Effector CD4-positive, alpha-beta T cell (primary cell): Measurements from ENCODE around the gene WIZ.
A peak's percentile ranks its signal among the peaks of the same experiment; 100 is the strongest.
"Not testable (repeated sequence)": the region's sequence is repeated elsewhere in the genome, so short reads cannot be mapped to it uniquely, and the experiment has no call there.

Experiments
- DNase-seq: peaks from one replicate; pipeline ENCODE4 v3.0.0-alpha.2; 2020
- total RNA-seq: gene quantifications from one replicate; lab custom pipeline; 2026; lab: John Stamatoyannopoulos, UW

Gene WIZ, protein sequence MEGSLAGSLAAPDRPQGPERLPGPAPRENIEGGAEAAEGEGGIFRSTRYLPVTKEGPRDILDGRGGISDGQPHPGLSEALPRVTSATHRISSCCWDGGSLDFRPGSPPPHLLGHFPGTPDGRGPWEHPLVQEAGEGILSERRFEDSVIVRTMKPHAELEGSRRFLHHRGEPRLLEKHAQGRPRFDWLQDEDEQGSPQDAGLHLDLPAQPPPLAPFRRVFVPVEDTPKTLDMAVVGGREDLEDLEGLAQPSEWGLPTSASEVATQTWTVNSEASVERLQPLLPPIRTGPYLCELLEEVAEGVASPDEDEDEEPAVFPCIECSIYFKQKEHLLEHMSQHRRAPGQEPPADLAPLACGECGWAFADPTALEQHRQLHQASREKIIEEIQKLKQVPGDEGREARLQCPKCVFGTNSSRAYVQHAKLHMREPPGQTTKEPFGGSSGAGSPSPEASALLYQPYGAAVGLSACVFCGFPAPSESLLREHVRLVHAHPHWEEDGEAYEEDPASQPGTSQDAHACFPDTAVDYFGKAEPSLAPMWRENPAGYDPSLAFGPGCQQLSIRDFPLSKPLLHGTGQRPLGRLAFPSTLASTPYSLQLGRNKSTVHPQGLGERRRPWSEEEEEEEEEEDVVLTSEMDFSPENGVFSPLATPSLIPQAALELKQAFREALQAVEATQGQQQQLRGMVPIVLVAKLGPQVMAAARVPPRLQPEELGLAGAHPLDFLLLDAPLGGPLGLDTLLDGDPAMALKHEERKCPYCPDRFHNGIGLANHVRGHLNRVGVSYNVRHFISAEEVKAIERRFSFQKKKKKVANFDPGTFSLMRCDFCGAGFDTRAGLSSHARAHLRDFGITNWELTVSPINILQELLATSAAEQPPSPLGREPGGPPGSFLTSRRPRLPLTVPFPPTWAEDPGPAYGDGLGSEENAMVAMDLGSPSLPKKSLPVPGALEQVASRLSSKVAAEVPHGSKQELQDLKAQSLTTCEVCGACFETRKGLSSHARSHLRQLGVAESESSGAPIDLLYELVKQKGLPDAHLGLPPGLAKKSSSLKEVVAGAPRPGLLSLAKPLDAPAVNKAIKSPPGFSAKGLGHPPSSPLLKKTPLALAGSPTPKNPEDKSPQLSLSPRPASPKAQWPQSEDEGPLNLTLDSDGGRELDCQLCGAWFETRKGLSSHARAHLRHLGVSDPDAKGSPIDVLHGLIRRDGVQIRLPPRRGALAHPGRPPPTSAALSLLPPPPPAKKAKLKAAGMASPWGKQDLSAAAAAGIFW (N-terminal part only)
- 40.1 reads per million, percentile 63 among the genes with 10 or more reads in this experiment for total RNA-seq

DNA sequence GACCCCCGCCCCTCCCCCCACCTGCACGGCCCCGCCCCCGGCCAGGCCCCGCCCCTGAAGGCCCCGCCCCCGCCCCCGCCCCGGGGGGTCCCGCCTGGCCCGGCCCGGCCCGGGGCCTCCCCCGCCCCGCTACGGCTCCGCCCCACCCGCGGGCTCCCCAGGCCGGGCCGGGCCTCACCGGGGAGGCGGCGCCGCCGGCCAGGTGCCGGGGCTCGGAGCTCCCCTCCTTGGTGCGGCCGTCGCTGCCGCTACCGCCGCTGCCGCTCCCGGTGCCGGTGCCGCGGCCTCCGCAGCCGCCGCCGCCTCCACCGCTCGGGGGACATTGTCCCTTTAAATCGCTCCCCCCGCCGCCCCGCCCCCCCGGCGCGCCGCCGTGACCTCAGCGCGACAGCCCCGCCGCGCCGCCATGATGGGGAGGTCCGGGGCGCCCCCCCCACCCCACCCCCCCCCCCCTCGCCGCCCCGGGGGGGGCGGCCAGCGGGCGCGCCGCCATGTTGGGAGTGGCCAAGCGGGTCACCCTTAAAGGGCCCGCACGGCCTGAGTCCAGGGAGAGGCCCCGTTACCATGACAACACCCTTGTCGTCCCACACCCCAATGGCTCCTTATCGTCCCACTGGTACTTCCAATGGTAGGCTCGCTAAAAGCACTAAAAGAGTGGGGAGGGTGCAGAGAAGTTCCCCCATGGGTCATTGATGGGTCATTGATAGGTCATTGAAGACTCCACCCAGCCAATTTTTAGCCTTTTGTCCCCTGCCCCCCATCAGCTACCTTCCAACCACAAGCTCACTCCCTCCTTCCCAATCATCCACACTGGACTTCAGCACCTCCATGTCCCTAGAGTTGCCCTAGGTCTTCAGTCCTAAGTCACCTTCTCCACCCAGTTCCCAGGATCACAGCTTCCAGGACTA is at the start of gene WIZ:
WIZ (minus strand) TSS at position 337 of the 908 bp plus-strand sequence. CDS start 1,649 bp downstream, outside the sequence.
- peak; percentile 78 for DNase-seq

DNA sequence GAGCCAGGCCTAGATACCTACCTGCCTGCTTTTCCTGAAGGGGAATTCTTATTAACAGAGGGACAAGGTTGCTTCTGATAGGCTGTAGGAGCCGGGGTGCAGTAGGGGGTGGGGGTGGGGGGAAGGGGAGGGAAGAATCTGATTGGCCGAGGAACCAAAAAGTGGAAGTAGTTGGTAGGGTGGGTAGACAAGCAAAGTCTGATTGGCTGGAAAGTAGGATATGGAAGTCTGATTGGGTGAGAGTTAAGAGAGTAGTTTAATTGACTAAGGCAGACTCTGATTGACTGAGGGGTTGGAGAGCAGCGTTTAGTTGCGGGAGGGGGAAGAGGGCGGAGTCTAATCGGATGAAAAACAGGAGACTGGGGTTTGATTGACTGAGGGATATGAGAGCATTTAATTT is 49.2 kb upstream of the WIZ start:
- DNase-seq, result no peak

DNA sequence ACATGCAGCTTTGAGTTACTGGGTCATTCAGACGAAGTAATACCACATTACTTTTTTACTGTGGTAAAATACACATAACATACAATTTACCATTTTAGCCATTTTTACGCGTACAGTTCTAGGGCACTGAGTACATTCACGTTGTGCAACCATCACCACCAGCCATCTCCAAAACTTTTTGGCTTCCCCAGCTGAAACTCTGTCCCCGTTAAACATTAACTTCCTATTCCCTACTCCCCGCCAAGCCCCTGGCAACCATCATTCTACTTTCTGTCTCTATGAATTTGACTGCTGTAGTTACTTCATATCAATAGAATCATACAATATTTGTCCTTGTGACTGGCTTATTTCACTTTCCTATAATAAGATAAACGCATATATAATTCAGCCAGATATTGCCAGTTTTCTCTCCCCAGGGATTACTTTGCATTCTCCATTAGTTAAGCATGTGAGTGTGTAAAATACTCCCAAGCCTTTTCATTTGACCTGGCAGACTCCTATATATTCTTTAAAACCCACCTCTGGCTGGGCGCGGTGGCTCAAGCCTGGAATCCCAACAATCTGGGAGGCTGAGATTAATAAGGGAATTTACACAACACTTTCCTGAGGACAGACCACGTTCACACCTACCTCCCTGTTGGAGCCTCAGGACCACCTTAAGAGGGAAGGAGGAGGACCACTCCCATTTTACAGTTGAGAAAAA is 48.6 kb upstream of the WIZ start:
- DNase-seq, result no peak

DNA sequence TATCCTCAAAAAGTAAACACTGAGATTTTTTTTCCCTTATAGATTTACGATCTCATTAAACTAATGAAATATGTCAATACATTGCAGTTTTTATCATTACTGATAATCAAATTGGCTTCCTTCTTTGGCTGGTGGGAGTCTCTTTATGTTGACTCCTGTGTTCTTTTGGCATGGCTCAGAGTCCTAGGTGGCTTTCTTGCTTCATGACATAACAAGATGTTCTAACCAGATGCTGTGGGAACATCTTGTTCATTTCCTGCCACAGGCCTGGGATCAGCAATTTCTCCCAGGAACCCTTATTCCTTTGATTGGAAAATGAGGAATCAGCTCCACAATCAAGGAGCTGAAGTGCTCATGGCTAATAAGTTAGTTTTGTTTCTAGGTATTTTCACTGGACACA is 45.4 kb upstream of the WIZ start:
- DNase-seq, result no peak

DNA sequence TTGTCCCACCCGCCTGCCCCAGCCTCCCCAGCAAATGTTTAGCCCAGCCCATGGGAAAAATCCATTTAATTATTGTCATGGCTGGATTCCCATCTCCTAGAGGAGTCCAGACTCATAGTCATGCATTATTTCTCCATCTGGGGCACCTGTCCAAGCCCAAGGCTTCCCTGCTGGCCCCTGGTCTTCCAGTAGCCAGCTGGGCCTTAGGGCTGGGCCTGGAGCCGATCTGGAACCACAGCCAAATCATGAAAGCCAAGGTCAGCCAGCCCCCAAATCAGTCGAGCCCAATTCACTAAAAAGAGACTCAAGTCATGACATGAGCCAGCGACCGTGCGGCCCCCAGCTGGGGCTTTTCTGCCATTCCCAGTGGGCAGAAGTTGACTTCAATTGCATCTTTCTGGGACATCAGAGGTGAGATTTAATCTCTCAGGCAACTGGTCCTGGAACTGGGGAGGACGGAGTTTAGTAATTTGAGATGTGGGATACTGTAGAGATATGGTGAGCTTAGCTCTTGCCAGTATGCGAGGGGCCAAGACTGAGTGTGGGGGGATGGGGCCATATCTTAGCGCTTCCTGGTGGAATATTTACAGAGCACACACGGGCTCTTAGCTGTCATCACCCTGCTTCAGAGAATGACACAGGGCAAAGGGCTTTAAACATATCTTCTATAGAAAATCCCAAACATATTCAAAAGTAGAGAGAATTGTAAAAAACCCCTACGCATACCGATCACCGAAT is 38.9 kb upstream of the WIZ start:
- DNase-seq, result no peak

DNA sequence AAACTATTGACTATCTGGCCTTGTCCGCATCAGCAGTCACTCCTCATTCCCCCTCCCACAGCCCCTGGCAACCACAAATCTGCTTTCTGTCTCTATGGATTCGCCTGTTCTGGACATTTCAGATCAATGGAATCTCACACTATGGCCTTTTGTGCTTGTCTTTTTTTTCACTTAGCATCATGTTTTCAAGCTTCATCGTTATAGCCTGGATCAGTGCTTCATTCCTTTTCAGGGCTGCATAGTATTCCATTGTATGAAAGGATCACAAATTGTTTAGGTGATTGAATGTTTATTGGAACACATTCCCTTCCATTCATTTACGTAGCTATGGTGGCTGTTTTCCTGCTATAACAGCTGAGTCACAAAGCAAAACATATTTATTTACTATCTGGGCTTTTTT is 37.3 kb upstream of the WIZ start:
- DNase-seq, result no peak

DNA sequence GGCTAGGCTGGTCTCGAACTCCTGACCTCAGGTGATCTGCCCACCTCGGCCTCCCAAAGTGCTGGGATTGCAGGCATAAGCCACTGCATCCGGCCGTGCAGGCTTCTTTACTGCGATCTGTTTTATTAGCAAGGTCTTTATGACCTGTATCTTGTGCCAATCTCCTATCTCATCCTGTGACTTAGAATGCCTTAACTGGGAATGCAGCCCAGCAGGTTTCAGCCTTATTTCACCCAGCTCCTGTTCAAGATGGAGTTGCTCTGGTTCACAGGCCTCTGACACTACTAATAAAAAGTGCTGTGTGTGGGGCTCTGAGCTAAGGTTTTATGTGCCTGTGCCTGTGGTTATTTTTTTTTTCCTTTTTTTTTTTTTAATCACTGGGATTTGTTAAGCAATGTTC is 36.0 kb upstream of the WIZ start:
- not testable (repeated sequence) for DNase-seq

DNA sequence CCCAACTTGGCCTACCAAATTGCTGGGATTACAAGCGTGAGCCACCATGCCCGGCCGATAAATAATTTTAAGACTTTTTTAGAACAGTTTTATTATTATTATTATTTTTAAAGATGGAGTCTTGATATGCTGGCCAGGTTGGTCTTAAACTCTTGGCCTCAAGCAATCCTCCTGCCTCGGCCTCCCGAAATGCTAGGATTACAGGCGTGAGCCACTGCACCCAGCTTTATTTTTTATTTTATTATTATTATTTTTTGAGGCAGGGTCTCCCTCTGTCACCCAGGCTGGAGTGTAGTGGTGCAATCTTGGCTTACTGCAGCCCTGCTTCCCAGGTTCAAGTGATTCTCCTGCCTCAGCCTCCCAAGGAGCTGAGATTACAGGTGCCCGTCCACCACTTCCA is 31.2 kb upstream of the WIZ start:
- DNase-seq, result not testable (repeated sequence)

DNA sequence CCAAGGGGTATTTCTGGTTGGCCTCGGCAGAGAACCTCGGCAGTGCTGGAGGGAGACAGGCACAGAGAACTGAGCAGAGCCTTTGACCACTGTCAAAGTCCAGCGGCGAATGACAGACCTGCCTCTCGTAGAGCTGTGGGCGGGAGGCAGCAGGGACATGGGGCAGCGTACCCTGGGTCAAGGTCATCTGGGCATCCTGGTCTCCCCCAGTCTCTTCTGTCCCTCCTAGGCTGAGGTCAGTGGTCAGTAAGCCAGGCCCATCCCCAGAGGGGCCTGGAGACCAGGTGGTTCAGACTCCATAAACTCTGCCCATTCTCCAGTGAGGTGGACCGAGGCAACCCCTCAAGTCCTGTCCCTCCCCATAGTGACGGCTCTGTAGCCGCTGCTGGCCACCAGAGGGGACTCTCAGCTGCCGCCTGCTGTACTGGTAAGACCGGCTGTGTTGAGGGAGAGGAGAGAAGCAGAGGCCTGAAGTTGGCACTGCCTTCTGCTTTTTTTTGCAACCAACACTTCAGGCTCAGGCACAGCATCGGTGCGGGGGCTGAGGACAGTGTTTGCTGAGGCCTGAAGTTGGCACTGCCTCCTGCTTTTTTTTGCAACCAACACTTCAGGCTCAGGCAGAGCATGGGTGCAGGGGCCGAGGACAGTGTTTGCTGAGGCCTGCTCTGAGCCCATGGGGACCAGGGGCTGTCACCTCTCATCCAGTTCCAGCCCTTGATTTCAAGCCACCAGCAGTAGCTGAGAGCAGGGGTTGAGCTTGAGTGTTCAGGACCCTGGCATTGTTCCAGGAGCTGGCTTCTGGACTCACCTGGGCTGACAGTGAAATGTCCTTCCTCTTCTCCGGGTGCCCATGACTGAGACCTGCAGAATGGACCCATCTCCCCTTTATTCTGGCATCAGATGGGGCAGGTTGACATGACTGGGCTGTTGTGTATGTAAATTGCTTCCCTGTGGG is 29.9 kb upstream of the WIZ start, which contains the start of gene PGLYRP2:
PGLYRP2 (minus strand) TSS at position 111 of the 955 bp plus-strand sequence. CDS start 130 bp downstream, outside the sequence.
- DNase-seq, result no peak

DNA sequence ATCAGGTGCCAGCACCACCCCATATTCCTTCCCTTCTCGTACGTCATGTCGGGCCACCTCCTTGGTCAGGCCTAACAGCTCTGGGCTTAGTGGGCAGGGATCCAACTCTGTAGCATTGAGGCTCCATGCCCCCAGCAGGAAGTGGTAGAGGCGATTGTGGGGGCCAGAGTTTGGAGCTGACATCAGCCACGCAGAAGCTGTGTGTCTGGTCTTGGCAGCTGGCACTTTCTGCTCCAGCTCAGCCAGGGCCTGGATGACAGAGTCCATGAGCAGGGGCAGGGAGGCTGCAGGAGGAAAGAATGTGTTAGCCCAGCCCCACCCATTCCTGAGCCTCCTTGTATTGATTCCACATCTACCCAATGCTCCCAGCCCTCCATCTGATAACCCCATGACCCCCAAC is 26.6 kb upstream of the WIZ start:
- no peak for DNase-seq

DNA sequence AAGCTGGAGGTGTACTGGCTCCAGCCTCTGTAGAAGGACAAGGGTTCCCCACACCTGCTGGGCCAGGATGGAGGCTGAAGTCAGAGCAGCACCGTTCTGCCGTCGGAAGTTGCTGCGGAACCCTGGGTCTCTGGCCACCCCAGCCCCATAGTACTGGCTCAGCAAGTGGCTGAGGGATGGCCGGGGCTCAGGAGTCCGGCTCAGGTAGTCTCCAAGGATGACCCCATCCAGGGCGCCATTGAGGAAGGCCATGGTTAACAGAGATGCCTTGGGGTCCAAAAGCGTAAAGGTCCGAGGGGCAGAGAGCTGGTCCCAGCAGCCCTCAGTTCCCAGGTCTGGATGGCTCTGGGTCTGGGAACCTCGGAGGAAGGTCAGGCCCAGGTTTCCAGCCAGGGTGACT is 25.9 kb upstream of the WIZ start:
- DNase-seq, result no peak

DNA sequence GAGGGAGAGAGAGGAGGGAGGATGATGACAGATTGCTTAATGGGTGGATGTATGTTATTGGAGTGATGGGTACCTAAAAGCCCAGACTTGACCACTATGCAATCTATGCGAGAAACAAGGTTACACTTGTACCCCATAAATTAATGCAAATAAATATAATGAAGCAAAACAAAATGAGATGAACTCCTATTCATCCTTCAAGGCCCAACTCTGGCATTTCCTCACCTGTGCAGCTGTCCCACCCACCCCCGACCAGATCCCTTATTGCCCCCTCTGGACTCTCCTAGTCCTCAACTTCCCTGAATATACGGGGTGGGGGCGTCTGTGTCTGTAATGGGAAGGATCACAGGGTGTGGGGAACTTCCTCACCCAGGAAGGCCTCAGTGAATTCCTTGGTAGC is 25.4 kb upstream of the WIZ start:
- DNase-seq, result no peak

DNA sequence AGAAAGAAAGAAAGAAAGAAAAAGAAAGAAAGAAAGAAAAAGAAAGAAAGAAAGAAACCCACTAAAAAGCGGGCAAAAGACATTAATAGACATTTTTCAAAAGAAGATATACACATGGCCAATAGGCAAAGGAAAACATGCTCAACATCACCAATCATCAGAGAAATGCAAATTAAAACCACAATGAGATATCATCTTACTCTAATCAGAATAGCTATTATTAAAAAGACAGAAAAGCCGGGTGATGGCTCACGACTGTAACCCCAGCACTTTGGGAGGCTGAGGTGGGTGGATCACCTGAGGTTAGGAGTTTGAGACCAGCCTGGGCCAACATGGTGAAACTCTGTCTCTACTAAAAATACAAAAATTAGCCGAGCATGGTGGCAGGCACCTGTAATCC is 24.1 kb upstream of the WIZ start:
- DNase-seq, result not testable (repeated sequence)

DNA sequence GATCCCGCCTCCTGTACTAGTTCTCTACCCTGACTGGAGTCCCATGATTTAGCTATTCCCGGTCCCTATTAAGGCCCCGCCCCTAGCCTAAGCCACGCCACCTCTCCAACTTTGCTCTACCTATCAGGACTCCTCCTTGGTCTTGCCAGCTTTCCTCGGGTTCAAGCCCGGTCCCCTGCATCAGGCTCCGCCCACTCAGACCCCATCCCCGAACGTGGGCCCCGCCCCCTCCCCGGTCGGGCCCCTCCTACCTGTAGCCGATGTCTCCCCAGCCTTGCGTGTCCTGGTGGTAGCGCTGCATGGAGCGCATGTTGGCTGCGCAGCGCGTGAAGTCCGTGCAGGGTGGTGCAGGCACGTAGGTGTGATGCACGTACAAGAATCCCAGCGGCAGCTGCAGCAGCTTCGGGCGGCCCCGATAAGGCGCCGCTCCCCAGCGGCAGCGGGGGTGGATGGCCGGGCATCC is 21.9 kb upstream of the WIZ start:
- DNase-seq, result no peak

DNA sequence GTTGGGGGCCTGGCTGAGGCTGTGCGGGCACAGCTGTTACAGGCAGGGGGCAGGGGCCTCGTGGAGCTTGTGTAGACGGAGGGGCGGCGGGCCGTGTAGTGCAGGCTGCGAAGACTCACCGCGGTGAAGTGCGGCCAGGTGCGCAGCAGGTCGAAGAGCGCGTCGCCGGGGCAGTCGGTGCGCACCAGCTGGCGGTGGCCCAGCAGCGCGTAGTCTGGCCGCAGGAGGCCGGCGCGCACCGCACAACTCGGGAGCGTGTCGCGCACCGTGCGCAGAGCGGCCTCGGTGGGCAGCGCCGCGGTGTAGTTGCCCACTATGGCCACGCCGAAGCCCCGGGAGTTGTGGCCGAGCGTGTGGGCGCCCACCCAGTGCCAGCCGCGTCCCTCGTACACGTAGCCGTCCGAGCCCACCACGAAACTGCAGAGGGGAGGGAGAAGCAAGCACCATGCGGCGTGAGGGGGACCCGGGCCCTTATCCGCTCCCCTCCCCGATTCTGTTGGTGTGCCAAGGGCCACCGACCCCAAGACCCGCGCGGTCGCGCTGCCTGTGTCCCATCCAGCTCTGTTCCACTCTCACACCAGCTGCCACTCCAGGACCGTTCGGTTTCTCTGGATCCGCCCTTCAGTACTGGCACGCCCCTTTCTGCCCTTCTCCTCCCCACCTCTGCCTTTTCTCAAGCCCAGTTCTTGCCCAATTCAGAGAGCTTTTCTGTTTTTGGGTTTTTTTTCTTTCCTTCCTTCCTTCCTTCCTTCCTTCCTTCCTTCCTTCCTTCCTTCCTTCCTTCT is 19.9 kb upstream of the WIZ start:
- DNase-seq, result no peak

DNA sequence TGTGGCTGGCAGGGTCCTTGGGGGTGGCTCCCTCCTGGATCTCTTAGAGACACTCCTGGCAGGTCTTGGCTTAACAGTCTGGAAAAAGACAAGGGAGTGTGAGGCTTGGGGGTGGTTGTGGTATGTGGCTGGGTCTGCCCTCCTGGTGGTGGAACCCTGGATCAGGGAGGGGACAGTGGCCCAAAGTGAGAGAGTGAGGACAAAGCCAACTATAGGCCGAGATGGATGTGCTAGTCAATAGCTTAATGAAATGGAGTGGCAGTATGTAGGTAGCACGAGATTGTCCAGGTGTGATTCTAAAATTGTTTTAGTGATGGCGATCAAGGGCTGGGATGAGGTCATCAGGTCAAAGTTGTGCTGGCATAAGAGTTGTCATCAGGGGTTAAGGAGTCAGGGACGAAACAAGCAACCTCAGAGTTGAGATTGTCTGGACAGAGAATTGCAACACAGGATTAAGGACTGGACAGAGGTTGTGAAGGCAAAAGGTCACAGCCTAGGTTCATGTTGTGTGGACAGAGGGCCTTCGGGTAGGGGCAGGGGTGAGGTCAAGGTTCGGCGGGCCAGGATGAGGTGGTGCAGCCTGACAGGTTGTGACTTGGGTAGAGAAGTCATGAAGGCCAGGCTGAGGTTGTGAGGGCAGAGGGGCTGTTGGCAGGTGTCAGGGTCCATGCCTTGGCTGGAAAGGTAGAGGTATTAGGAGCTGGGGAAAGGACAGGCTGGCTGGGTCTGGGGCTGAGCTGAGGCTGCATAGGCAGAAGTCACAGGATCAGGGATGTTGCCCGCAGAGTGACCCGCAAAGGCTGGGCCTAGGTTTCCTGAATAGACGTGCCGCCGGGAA is 19.1 kb upstream of the WIZ start:
- DNase-seq, result no peak

DNA sequence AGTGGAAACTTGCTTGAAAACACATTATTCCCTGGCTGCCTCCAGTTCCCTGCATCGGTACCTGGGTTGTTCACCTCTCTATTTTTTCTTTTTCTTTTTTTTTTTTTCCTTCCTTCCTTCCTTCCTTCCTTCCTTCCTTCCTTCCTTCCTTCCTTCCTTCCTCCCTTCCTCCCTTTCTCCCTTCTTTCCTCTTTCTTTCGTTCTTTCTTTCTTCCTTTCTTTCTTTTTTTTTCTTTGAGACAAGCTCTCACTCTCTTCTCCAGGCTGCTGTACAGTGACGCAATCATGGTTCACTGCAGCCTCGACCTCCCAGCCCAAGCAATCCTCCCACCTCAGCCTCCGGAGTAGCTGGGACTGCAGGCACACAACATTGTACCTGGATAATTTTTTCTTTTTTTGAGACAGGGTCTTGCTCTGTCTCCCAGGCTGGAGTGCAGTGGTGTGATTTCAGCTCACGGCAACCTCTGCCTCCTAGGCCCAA is 18.0 kb upstream of the WIZ start:
- no peak for DNase-seq
